Measurements from ENCODE around the gene IL1F10. TPM values are rescaled to one million over a fixed set of nuclear protein-coding genes. Genes with fewer than 3 reads are reported as not detected.

Gene IL1F10
- polyA plus RNA-seq, 1 experiment, result not detected

GRCh38 chr2:113068249-113068648 lies 479 bp downstream of the IL1F10 start:
- Histone ChIP-seq H3K27me3 (ENCODE audit: control insufficient read depth, insufficient read depth, low read length) (no peaks in the 10 kb centered on the region), H3K4me3 (ENCODE audit: low read depth, low read length) (no peak overlapping the region), H3K36me3 (ENCODE audit: control insufficient read depth, insufficient read depth, low read length) (no peaks in the 10 kb centered on the region)
- ChIA-PET CTCF (interaction anchor here (1.1 to 1.6 kb wide), 2 partner anchors 9 to 15 kb away, joined by 3 to 5 read pairs; partner anchors contain the start of gene IL36RN), POLR2A (no interaction called here)
- no peak for DNase-seq (ENCODE audit: low read depth)
- TF ChIP-seq, protein P1, sequence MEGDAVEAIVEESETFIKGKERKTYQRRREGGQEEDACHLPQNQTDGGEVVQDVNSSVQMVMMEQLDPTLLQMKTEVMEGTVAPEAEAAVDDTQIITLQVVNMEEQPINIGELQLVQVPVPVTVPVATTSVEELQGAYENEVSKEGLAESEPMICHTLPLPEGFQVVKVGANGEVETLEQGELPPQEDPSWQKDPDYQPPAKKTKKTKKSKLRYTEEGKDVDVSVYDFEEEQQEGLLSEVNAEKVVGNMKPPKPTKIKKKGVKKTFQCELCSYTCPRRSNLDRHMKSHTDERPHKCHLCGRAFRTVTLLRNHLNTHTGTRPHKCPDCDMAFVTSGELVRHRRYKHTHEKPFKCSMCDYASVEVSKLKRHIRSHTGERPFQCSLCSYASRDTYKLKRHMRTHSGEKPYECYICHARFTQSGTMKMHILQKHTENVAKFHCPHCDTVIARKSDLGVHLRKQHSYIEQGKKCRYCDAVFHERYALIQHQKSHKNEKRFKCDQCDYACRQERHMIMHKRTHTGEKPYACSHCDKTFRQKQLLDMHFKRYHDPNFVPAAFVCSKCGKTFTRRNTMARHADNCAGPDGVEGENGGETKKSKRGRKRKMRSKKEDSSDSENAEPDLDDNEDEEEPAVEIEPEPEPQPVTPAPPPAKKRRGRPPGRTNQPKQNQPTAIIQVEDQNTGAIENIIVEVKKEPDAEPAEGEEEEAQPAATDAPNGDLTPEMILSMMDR (IDR thresholded peaks at IDR 0.05; ENCODE audit: insufficient read depth, low read depth, low read length), result no peak

DNA sequence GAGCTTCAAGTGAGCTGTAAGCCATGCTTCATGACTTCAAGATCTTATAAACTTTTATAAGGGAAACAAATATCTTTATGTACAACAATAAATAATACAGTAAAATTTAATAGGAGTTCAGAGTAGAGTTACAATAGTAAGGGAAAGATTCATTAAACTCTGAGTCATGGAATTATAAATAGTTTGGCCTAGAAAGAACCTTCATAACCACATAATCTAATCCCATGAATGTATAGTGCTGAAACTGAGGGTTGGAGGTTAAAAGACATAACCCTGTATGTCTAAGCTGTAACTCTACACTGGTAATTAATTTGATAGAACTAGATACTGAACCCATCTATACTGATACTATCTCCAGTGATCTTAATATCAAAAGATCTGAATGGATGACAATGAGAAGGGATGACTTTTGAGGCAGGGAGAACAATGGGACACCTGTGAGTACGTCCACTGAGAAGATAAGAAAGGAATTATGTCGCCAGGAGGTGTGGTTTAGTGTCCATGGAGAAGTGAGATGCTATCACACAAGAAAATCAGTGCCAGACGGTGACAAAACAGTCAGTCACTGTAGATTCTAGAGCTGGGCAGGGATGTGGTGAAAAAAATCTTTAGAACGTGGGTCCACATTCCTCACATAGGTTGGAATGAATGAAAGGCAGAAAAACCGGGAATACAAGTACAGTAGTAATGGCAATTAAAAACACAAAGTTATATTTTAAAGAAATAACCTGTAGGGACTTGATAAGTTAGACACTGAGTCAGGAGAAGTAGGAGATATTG lies 1.1 kb downstream of the IL1F10 start:
- H3K4me3 ChIP-seq (ENCODE audit: low read depth, low read length), result no peak overlapping the region
- DNase-seq (ENCODE audit: low read depth), result no peak
- ChIA-PET CTCF (interaction anchor here (0.6 to 1.7 kb wide), 4 partner anchors 9 to 14 kb away, joined by 3 to 8 read pairs (median 4); partner anchors contain the start of gene IL36RN), POLR2A (no interaction called here)
- H3K27me3 ChIP-seq (ENCODE audit: control insufficient read depth, insufficient read depth, low read length), result no peaks in the 10 kb centered on the region
- H3K36me3 ChIP-seq (ENCODE audit: control insufficient read depth, insufficient read depth, low read length), result no peaks in the 10 kb centered on the region
- TF ChIP-seq, protein P1 (IDR thresholded peaks at IDR 0.05; ENCODE audit: insufficient read depth, low read depth, low read length), result no peak

- POLR2A ChIA-PET, result no interaction called here
- no peaks in the 10 kb centered on the region for H3K36me3 ChIP-seq (ENCODE audit: control insufficient read depth, insufficient read depth, low read length)
- H3K4me3 ChIP-seq (ENCODE audit: low read depth, low read length), result no peak overlapping the region
- no peak for DNase-seq (ENCODE audit: low read depth)
- H3K27me3 ChIP-seq (ENCODE audit: control insufficient read depth, insufficient read depth, low read length), result peaks cover 7% of the 10 kb centered on the region
- TF ChIP-seq, protein P1 (IDR thresholded peaks at IDR 0.05; ENCODE audit: insufficient read depth, low read depth, low read length), result no peak
- CTCF ChIA-PET, result interaction anchor here (1.7 to 2.2 kb wide), 2 partner anchors 11 to 16 kb away, joined by 8 read pairs; no protein-coding TSS in a partner anchor
These were observed 2.2 kb downstream of the IL1F10 start for GRCh38 chr2:113069676-113070605.

DNA sequence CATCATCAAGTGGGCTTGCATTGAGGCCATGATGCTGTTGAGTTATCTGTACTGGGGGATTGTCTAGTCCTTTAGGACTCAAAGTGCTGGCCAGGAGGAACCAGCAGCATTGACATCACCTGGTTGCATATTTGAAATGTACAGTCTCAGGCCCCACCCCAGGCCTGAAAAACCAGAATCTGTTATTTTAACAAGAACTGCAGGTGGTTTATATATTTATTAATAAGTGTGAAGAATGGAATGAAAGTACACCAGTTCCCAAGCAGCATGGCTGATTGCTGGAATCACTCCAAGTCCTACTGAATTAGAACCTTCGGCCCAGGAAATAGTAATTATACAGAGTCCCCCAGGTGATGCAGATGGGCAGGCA lies 2.8 kb downstream of the IL1F10 start:
- no peak for DNase-seq (ENCODE audit: low read depth)
- Histone ChIP-seq H3K4me3 (ENCODE audit: low read depth, low read length) (no peak overlapping the region), H3K36me3 (ENCODE audit: control insufficient read depth, insufficient read depth, low read length) (no peaks in the 10 kb centered on the region), H3K27me3 (ENCODE audit: control insufficient read depth, insufficient read depth, low read length) (peaks cover 8% of the 10 kb centered on the region)
- ChIA-PET CTCF (interaction anchor here (1.7 to 2.2 kb wide), 2 partner anchors 10 to 15 kb away, joined by 8 read pairs; no protein-coding TSS in a partner anchor), POLR2A (no interaction called here)
- TF ChIP-seq, protein P1 (IDR thresholded peaks at IDR 0.05; ENCODE audit: insufficient read depth, low read depth, low read length), result no peak

DNA sequence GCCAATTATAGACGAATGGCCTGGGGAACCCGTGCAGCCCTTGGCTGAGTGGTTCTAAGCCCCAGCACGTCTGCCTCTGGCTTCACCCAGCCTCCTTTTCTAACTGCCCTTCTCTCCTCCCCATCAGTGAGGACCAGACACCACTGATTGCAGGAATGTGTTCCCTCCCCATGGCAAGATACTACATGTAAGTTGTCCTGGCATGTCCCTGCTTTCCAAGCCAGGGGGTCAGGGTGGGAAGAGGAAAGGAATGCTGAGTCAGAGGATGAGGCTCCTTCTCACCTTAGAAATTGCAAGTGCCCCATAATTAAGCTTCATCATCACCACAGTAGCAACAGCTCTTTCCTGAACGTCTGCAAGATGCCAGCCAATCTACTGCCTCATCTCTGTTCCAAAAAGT lies 4.8 kb downstream of the IL1F10 start:
- TF ChIP-seq, protein P1 (IDR thresholded peaks at IDR 0.05; ENCODE audit: insufficient read depth, low read depth, low read length), result no peak
- DNase-seq (ENCODE audit: low read depth), result no peak
- ChIA-PET CTCF (interaction anchor here (0.6 to 2.0 kb wide), 3 partner anchors 7 to 318 kb away, joined by 3 to 6 read pairs (median 3); no protein-coding TSS in a partner anchor), POLR2A (no interaction called here)
- Histone ChIP-seq H3K4me3 (ENCODE audit: low read depth, low read length) (no peak overlapping the region), H3K36me3 (ENCODE audit: control insufficient read depth, insufficient read depth, low read length) (no peaks in the 10 kb centered on the region), H3K27me3 (ENCODE audit: control insufficient read depth, insufficient read depth, low read length) (peaks cover 11% of the 10 kb centered on the region)

Data from BJ (cell line).